ENCODE data around the gene SCLT1. TPM values are rescaled to one million over a fixed set of nuclear protein-coding genes. Genes with fewer than 3 reads are reported as not detected.

Gene SCLT1
- total and polyA plus RNA-seq, 2 of the 13 experiments (the other 11 are each of a cell fraction or from before 2014, with no cell fraction given): 1.5 to 8.7 TPM

- TF ChIP-seq SNAPC4 (CRISPR knock-in tag; IDR thresholded peaks at IDR 0.05) (no peak), ZNF619 (CRISPR knock-in tag; IDR thresholded peaks at IDR 0.05) (no peak), REL (CRISPR knock-in tag; conservative IDR thresholded peaks at IDR 0.05) (no peak), XBP1 (CRISPR knock-in tag; IDR thresholded peaks at IDR 0.05) (no peak), ZGPAT (CRISPR knock-in tag; IDR thresholded peaks at IDR 0.05) (no peak), SRSF4 (IDR thresholded peaks at IDR 0.05; ENCODE audit: low read depth, low read length, poor library complexity, severe bottlenecking) (no peak)
Observed at GRCh38 chr4:128848461-128848860, 244.9 kb downstream of the SCLT1 start (continued).

Data from HepG2 (cell line).